Measurements from ENCODE around the gene KRTAP2-2. TPM values are rescaled to one million over a fixed set of nuclear protein-coding genes. Genes with fewer than 3 reads are reported as not detected.
"Not testable (repeated sequence)": the region's sequence is repeated elsewhere in the genome, so short reads cannot be mapped to it uniquely, and the experiment has no call there.

The KRTAP2-2 gene
- total RNA-seq, result not detected

GRCh38 chr17:41055130-41055529, at the start of gene KRTAP2-2:
Gene KRTAP2-2 (minus strand): TSS chr17:41055230. CDS start chr17:41055211, 19 bp downstream.
- peaks cover 0 to 16% of the 10 kb centered on the region in 2 donors for H3K9me3 ChIP-seq
- not testable (repeated sequence) for H3K4me1 ChIP-seq; H3K27ac ChIP-seq; H3K36me3 ChIP-seq; H3K27me3 ChIP-seq; H3K4me3 ChIP-seq; DNase-seq (ENCODE audit: low spot score)

DNA sequence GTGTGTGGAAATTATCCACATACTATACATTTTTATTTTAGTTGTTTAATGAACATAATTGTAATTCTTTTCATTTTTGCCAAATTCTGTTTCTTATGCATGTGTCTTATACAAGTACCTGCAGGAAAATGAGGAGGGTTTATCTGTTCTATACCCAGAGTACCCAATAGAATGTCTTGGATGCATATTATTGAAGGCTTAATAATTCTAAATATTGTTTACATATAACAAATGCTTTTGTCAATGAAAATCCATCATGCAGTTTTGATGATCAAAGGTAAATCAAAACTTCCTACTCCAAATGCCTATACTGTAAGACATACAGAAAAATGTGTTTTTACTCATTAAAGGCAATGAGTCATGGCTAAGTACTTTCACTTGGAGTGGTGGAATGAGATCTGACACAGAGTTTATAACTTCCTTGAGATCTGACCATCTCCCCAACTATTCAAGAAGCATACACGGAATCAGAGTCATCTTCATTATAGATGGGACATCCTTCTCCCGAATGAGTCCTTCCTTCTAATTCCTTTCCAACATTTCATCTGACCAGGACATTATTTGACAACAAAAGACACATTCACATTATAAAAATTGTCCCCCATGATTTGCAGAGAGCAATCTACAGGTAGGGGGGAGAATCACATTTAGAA, 49.5 kb upstream of the KRTAP2-2 start:
- H3K36me3 ChIP-seq; H3K27ac ChIP-seq; DNase-seq (ENCODE audit: low spot score); H3K9me3 ChIP-seq; H3K4me3 ChIP-seq; H3K4me1 ChIP-seq; H3K27me3 ChIP-seq: not testable (repeated sequence)

DNA sequence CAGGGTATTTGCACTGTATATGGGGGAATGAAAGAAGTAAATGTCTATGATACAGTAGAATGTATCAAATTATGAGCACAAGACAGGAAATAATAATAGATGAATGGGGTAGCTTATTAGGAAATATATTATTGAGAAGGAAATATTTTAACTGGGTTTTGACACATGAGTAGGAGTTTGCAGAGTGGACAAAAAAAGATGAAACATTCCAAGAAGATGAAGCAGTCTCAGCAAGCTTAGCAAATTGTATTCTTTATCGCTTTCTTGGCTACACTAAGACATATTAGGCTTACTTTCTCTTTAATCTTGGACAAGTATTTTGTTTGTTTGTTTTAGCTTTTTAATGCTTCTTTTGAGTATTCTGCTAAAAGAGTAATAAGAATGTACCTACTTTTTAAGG, 48.9 kb upstream of the KRTAP2-2 start:
- H3K27ac ChIP-seq, result no peak overlapping the region
- no peaks in the 10 kb centered on the region for H3K9me3 ChIP-seq
- no peak for DNase-seq (ENCODE audit: low spot score)
- H3K4me1 ChIP-seq, result no peaks in the 10 kb centered on the region
- H3K36me3 ChIP-seq, result no peaks in the 10 kb centered on the region
- no peak for TF ChIP-seq CTCF (IDR thresholded peaks at IDR 0.05)
- H3K27me3 ChIP-seq, result no peaks in the 10 kb centered on the region
- H3K4me3 ChIP-seq, result no peak overlapping the region

DNA sequence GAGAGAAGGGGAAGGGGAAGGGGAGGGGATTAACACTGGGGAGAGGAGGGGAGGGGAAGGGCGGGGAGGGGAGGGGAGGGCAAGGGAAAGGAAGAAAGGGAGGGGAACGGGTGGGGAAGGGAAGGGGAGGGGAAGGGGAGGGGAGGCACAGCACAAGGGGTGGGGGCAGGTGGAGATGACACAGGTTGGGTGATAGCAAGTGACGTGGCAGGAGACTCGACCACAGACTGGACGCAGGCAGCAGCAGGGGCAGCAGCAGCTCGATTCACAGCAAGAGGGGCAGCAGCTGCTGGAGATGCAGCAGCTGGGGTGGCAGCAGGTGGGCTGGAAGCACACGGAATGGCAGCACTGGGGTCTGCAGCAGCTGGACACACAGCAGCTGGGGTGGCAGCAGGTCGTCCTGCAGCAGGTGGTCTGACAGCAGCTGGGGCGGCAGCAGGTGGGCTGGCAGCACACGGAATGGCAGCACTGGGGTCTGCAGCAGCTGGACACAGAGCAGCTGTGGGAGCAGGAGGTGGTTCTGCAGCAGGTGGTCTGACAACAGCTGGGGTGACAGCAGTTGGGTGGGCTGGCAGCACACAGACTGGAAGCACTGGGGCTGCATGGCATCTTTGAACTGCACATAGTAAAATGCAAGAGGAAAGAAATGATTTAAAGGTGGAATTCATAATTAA, 46.7 kb upstream of the KRTAP2-2 start, which contains the start of gene KRTAP4-16:
Gene KRTAP4-16, minus strand, starts transcription at position 624 of the 674 bp plus-strand sequence. Its CDS starts 0 bp downstream, at position 624.
- Histone ChIP-seq H3K27me3 (no peaks in the 10 kb centered on the region), H3K9me3 (no peaks in the 10 kb centered on the region), H3K4me3 (no peak within 1 kb of the TSS), H3K27ac (no peak within 1 kb of the TSS), H3K4me1 (no peaks in the 10 kb centered on the region), H3K36me3 (no peaks in the 10 kb centered on the region)
- no peak for DNase-seq (ENCODE audit: low spot score)
- no peak for TF ChIP-seq CTCF (IDR thresholded peaks at IDR 0.05)

GRCh38 chr17:41099682-41100480, 44.9 kb upstream of the KRTAP2-2 start:
- H3K36me3 ChIP-seq; H3K4me3 ChIP-seq; DNase-seq (ENCODE audit: low spot score); H3K4me1 ChIP-seq; H3K9me3 ChIP-seq; H3K27ac ChIP-seq; H3K27me3 ChIP-seq: not testable (repeated sequence)

DNA sequence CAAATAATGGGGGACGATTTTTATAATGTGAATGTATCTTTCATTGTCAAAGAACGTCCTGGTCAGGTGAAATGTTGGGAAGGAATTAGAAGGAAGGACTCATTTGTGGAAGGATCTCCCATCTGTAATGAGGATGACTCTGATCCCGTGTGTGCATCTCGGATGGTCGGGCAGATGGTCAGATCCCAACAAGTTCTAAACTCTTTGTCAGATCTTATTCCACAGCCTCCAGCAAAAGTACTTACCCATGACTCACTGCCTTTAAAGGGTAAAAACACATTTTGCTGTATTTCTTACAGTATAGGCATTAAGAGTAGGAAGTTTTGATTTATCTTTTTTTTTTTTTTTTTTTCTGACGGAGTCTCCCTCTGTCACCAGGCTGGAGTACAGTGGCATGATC, 43.5 kb upstream of the KRTAP2-2 start:
- no peaks in the 10 kb centered on the region for H3K27me3 ChIP-seq
- TF ChIP-seq CTCF (IDR thresholded peaks at IDR 0.05), result no peak

DNA sequence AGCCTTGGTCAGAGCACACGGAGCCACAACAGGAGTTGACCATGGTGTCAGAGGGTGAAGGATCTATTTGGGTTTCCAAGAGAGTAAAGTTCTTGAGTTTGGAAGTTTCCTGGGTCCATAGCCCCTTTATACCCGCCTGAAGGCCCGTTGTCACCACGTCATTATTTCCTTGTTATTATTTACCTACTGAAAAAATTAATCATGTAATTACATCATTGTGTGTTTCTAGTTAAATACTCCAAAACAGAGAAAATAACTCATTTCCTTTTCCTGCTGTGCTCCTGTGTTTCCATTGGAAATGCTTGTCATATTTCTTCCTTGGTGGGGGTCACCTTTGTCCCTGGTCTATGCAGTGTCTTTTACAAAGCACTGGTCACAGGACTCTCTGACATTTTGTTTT, 43.0 kb upstream of the KRTAP2-2 start, which contains the start of gene KRTAP4-8:
Gene KRTAP4-8, minus strand, starts transcription at position 101 of the 400 bp plus-strand sequence. Its CDS starts 58 bp downstream, at position 43.
- Histone ChIP-seq H3K9me3 (no peaks in the 10 kb centered on the region), H3K4me3 (no peak within 1 kb of the TSS), H3K27ac (no peak within 1 kb of the TSS), H3K27me3 (no peaks in the 10 kb centered on the region), H3K36me3 (no peaks in the 10 kb centered on the region), H3K4me1 (no peaks in the 10 kb centered on the region)
- DNase-seq (ENCODE audit: low spot score), result no peak
- TF ChIP-seq CTCF (IDR thresholded peaks at IDR 0.05), result no peak

More for the DNA sequence above, 43.5 kb upstream of the KRTAP2-2 start:
- Histone ChIP-seq H3K27ac (no peak overlapping the region), H3K4me1 (no peaks in the 10 kb centered on the region), H3K4me3 (no peak overlapping the region), H3K9me3 (no peaks in the 10 kb centered on the region), H3K36me3 (no peaks in the 10 kb centered on the region)
- no peak for DNase-seq (ENCODE audit: low spot score)

All from right atrium auricular region (tissue), 2 donors.